Neural crest cell (in vitro differentiated cells): ENCODE results near the gene GABRP. TPM values are rescaled to one million over a fixed set of nuclear protein-coding genes. Genes with fewer than 3 reads are reported as not detected.

Experiments used
- DNase-seq: peaks from one replicate; pipeline ENCODE4 v3.0.0; 2021; ENCODE audit warnings: low read depth, mixed read lengths, low spot score
- H3K27ac Mint-ChIP-seq: one replicate; pipeline ENCODE4 v1.8.0; 2021; ENCODE audit warnings: mild to moderate bottlenecking, mixed read lengths; ENCODE audit not compliant: unreplicated experiment
- H3K27me3 Mint-ChIP-seq: 2 replicates; pipeline ENCODE4 v1.8.0; 2021; ENCODE audit warnings: low read depth, mild to moderate bottlenecking, mixed read lengths
- H3K36me3 Mint-ChIP-seq: 2 replicates; pipeline ENCODE4 v1.8.0; 2021; ENCODE audit warnings: low read depth, mild to moderate bottlenecking, mixed read lengths
- H3K4me1 Mint-ChIP-seq: 2 replicates; pipeline ENCODE4 v1.8.0; 2021; ENCODE audit warnings: mixed read lengths
- H3K4me3 Mint-ChIP-seq: one replicate; pipeline ENCODE4 v1.8.0; 2021; ENCODE audit warnings: mild to moderate bottlenecking, mixed read lengths
- H3K9me3 Mint-ChIP-seq: 2 replicates; pipeline ENCODE4 v1.8.0; 2021; ENCODE audit warnings: mixed read lengths
- total RNA-seq: library from RNA; stranded (reverse); gene quantifications from 2 replicates; pipeline ENCODE4 v1.2.1, GENCODE V29; 2021
- TF ChIP-seq, protein P1 (sequence below): fragments of 200-600 bp; sonication (generic); conservative IDR thresholded peaks from 2 replicates; pipeline ENCODE4 v1.5.0; 2021; ENCODE audit warnings: antibody characterized with exemption, mild to moderate bottlenecking

GABRP gene
- total RNA-seq, 1 donor from 2014 or later, result not detected

DNA sequence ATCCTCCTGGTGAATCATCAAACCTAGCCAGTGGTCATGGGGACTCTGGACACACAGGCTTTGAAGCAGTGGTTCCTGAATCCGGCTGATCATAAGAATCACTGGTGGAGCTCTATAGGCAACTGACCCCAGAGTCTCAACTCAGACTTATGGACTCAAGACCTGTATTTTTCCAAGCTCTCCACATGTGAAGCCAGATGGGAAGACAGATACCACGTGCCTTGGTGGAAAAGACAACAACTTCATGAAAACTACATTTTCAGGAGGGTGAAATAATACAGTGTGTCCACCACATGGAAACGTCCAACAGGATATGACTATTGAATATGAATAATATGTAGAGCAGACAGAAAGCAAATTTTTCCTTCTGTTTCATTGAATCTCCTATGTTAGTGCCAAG, 33.7 kb downstream of the GABRP start:
- Mint-ChIP-seq H3K4me3 (no peak overlapping the region), H3K27me3 (peaks cover 2% of the 10 kb centered on the region), H3K27ac (no peak overlapping the region), H3K9me3 (no peaks in the 10 kb centered on the region), H3K36me3 (no peaks in the 10 kb centered on the region), H3K4me1 (no peaks in the 10 kb centered on the region)
- no peak for DNase-seq
- TF ChIP-seq, protein P1, sequence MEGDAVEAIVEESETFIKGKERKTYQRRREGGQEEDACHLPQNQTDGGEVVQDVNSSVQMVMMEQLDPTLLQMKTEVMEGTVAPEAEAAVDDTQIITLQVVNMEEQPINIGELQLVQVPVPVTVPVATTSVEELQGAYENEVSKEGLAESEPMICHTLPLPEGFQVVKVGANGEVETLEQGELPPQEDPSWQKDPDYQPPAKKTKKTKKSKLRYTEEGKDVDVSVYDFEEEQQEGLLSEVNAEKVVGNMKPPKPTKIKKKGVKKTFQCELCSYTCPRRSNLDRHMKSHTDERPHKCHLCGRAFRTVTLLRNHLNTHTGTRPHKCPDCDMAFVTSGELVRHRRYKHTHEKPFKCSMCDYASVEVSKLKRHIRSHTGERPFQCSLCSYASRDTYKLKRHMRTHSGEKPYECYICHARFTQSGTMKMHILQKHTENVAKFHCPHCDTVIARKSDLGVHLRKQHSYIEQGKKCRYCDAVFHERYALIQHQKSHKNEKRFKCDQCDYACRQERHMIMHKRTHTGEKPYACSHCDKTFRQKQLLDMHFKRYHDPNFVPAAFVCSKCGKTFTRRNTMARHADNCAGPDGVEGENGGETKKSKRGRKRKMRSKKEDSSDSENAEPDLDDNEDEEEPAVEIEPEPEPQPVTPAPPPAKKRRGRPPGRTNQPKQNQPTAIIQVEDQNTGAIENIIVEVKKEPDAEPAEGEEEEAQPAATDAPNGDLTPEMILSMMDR, result no peak

DNA sequence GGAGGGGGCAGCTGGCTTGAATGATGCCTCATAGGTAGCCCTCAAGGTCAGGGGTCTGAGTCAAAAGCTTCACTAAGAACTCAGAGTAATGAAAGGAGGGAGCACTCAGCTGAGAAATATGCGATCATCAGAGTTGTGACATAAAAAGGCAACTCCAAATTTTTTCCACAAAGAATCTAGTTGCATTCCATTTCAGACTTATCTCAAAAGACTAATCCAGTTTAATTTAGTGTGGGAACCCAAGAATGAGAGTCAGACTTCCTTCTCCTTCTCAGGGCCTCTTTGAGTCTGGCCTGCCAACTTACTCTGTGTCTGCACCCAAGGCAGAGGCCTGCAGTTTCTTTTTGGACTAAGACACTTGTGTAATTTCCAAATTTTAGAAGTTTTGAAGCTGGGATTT, 34.7 kb downstream of the GABRP start:
- no peak overlapping the region for H3K27ac Mint-ChIP-seq
- TF ChIP-seq, protein P1, result no peak
- DNase-seq, result no peak
- H3K27me3 Mint-ChIP-seq, result peaks cover 2% of the 10 kb centered on the region
- no peaks in the 10 kb centered on the region for H3K36me3 Mint-ChIP-seq
- no peak overlapping the region for H3K4me3 Mint-ChIP-seq
- no peaks in the 10 kb centered on the region for H3K4me1 Mint-ChIP-seq
- H3K9me3 Mint-ChIP-seq, result no peaks in the 10 kb centered on the region

DNA sequence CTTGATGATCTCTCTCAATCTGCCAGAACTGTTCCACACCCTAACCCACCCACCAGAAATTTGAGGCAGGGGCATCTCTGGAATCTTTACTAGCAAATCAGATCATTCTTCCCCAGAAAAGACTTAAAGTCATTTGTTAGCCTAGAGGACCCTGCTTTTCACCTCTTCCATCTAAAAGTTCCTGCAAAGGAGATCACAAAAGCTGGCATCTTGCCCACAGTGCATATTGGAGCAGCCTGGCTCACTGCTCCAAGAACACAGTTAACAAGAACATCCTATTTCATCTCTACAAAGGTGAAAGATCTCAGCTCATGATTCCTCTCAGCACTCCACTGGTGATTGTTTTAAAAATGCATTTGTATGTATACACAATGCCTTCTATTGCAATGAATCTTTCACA, 36.3 kb downstream of the GABRP start:
- Mint-ChIP-seq H3K4me3 (no peak overlapping the region), H3K27ac (no peak overlapping the region), H3K4me1 (no peaks in the 10 kb centered on the region), H3K9me3 (no peaks in the 10 kb centered on the region), H3K36me3 (no peaks in the 10 kb centered on the region), H3K27me3 (peaks cover 2% of the 10 kb centered on the region)
- no peak for DNase-seq
- TF ChIP-seq, protein P1, result no peak

DNA sequence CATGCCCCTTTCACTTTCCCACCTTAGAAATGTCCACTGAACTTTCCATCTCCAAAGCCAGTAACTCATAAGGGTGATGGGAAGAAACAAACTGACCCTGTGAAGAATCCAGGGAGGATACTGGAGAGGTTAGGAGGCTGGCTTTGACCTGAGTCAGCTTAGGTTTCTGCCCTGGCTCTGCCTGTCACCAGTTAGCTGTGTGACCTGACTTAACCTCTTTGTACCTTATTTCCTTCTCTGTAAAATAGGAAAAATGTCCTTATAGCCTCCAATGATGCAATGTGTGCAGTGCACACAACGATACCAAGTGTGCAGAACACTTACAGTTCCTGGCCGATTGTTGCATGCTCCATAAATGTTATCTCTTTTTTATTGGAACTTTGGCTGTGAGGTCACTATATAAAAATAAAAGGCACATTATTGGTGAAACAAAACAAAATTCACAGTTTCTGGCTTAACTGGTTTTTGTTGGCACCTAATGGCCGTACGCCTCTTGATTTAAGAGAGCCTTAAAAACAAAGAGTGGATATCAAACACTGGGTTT, 37.8 kb downstream of the GABRP start:
- H3K36me3 Mint-ChIP-seq, result peaks cover 3% of the 10 kb centered on the region
- TF ChIP-seq, protein P1, result no peak

DNA sequence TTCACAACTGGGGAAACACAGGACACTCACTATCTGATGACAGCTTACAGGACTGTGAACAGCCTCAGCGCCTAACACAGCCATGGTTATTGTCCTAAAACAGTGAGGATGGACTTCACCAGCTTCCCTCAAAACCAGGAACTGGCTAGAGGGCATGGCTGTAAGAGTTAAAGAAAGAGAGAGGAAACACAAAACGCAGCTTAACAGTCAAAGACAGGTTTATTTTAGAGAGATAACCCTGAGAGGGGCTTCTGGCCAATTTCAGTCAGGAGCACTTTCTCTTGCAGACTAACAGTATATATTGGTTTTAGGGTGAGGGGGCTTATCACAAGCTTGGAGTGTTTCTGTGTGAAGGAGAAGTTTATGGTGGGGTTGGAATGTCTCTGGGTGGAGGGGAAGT, 42.6 kb downstream of the GABRP start:
- TF ChIP-seq, protein P1, result no peak
- Mint-ChIP-seq H3K4me3 (no peak overlapping the region), H3K27ac (no peak overlapping the region), H3K36me3 (peaks cover 3% of the 10 kb centered on the region), H3K27me3 (no peaks in the 10 kb centered on the region), H3K4me1 (no peaks in the 10 kb centered on the region), H3K9me3 (peaks cover 18% of the 10 kb centered on the region)
- no peak for DNase-seq

More for the DNA sequence above, 37.8 kb downstream of the GABRP start:
- Mint-ChIP-seq H3K27ac (no peak overlapping the region), H3K4me1 (no peaks in the 10 kb centered on the region), H3K4me3 (no peak overlapping the region), H3K27me3 (peaks cover 2% of the 10 kb centered on the region), H3K9me3 (peaks cover 7% of the 10 kb centered on the region)
- no peak for DNase-seq
